HL-60 (cell line): ENCODE results near the gene STPG4.

Source experiments
- DNase-seq, 2 experiments: peaks; one replicate each; pipeline ENCODE4 v3.0.0-alpha.2; 2010 to 2020; ENCODE audit warnings: low read depth in 1 of 2, low spot score in 1 of 2
- H3K27ac ChIP-seq: fragments of 250-450 bp; sonication (Bioruptor Pico); replicated peaks from 2 replicates; pipeline ENCODE4 v1.5.1; 2020; ENCODE audit warnings: mild to moderate bottlenecking, moderate library complexity
- H3K27me3 ChIP-seq: fragments of 250-450 bp; sonication (Bioruptor Pico); 2 replicates; pipeline ENCODE4 v1.5.1; 2021; ENCODE audit warnings: mild to moderate bottlenecking, moderate library complexity; ENCODE audit not compliant: insufficient read depth, poor library complexity, severe bottlenecking
- H3K4me3 ChIP-seq: replicated peaks from 2 replicates; pipeline ENCODE4 v1.5.1; 2011; ENCODE audit warnings: mild to moderate bottlenecking, control low read depth, low read length; ENCODE audit not compliant: insufficient read depth
- CTCF ChIP-seq: IDR thresholded peaks from one replicate; pipeline ENCODE4 v1.5.1; 2011; ENCODE audit warnings: low read length, control low read depth, inconsistent platforms; ENCODE audit not compliant: insufficient read depth
- GABPA ChIP-seq: IDR thresholded peaks from 2 replicates; pipeline ENCODE4 v1.6.1; 2012; ENCODE audit warnings: low read depth
- POLR2AphosphoS5 ChIP-seq: IDR thresholded peaks from 2 replicates; pipeline ENCODE4 v1.6.1; 2012; ENCODE audit warnings: low read depth
- REST ChIP-seq: IDR thresholded peaks from 2 replicates; pipeline ENCODE4 v1.6.1; 2012; ENCODE audit warnings: low read depth; ENCODE audit not compliant: insufficient replicate concordance
- SPI1 ChIP-seq: IDR thresholded peaks from 2 replicates; pipeline ENCODE4 v1.6.1; 2012; ENCODE audit warnings: low read depth, mild to moderate bottlenecking, borderline replicate concordance

The STPG4 gene

DNA sequence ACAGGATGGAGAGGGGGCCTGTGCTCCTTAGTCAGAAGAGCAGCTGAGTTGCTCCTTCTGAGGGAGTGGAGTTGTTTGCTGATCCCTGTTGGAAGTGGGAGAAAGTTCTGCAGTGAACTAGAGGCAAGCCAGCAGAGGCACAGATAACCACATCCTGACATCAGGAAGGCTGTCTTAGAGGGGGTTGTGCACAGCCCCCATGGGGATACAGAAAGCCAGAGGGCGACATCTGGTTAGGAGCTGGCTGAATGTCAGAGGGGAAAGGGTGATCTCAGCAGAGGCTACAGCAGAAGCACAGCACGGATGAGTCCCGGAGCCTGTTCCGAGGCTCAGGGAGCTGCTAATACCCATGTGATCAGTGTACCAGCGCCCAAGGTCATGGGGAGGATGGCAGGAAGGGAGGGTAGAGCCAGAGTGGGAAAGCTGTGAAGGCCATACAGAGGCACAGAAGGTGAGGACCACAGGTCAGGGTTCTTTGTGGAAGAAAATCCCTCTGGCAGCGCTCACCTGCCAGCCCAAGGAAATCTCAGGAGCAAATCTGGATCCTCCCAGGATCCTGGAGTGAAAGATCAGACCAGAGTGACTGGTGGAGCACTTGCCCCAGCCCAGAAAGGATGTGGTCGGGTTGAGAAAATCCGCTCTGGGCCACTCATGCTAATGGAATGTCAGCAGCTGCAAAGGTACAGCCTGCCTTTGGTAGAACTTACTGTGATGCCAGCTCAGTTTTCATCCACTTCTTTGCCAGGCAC is 111.8 kb downstream of the STPG4 start:
- no peak for DNase-seq
- H3K4me3 ChIP-seq, result no peak overlapping the region

GRCh38 chr2:47041891-47042684 is 113.0 kb downstream of the STPG4 start:
- no peak for TF ChIP-seq REST
- TF ChIP-seq SPI1, result no peak
- no peak for TF ChIP-seq POLR2AphosphoS5
- no peak for TF ChIP-seq CTCF
- no peak for TF ChIP-seq GABPA
- no peak for DNase-seq
- no peak overlapping the region for H3K27ac ChIP-seq
- H3K4me3 ChIP-seq, result no peak overlapping the region
- H3K27me3 ChIP-seq, result no peaks in the 10 kb centered on the region

More for the DNA sequence above, 111.8 kb downstream of the STPG4 start:
- no peaks in the 10 kb centered on the region for H3K27me3 ChIP-seq
- no peak overlapping the region for H3K27ac ChIP-seq
- TF ChIP-seq SPI1 (no peak), GABPA (no peak), REST (no peak), POLR2AphosphoS5 (no peak)

DNA sequence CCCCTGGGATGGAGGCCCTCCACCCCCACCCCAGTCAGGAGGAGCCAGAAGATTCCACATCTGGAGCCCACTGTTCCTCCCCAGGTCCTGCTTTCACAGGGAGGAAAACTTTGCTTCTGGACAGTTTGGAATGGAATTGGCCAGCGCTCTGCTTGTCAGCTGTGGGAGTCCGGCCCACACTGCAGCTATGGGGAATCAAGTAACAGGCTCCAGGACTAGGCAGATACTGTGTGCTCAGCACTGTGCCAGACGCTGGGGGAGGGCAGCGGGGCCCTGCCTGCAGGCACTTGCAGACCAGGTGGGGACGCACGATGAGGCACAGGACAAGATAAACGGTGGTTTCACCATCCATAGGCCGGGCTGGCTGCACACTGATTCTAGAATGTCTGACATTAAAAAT is 114.0 kb downstream of the STPG4 start:
- H3K27me3 ChIP-seq, result no peaks in the 10 kb centered on the region
- no peak for DNase-seq
- TF ChIP-seq REST, result no peak
- no peak for TF ChIP-seq POLR2AphosphoS5
- no peak for TF ChIP-seq SPI1
- TF ChIP-seq CTCF, result no peak
- no peak overlapping the region for H3K27ac ChIP-seq
- H3K4me3 ChIP-seq, result no peak overlapping the region
